ENCODE results near the gene CDK2AP2.

DNA sequence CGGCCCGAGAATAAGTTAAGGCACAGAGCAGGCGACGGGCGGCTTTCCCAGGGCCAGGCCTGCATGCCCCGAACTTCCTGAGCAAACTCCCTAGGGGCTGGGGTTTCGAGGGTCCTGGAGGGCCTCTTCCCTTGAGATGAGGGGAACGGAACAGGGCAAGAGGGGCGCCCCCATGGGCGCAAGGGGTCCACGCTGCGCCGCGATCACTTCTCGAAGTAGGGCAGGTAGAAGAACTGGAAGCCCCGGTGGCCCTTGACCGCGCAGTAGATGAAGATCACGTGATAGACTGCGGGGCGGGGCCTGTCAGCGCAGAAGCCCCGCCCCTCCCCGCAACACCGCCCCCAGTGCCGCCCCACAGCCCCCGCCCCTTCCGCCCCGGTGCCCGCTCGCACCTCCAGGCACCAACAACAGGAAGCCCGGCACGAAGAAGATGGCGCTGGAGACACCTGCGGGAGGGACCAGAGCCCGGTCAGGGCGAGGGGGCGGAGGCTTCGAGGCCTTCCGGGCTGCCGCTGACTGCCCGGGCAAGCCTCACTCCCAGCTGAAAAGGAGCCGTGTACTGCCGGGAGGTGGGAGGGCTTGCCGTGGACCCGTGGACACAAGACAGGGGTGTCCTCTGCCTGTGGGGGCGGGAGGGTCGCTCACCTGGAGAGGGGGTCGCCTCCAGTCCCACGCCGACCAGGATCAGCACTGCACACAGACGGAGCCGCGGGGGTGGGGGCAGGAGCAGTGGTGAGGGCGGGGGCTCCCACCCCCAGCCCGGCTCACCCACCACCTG is 43.4 kb downstream of the CDK2AP2 start:
- TF ChIP-seq, protein P1, sequence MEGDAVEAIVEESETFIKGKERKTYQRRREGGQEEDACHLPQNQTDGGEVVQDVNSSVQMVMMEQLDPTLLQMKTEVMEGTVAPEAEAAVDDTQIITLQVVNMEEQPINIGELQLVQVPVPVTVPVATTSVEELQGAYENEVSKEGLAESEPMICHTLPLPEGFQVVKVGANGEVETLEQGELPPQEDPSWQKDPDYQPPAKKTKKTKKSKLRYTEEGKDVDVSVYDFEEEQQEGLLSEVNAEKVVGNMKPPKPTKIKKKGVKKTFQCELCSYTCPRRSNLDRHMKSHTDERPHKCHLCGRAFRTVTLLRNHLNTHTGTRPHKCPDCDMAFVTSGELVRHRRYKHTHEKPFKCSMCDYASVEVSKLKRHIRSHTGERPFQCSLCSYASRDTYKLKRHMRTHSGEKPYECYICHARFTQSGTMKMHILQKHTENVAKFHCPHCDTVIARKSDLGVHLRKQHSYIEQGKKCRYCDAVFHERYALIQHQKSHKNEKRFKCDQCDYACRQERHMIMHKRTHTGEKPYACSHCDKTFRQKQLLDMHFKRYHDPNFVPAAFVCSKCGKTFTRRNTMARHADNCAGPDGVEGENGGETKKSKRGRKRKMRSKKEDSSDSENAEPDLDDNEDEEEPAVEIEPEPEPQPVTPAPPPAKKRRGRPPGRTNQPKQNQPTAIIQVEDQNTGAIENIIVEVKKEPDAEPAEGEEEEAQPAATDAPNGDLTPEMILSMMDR (IDR thresholded peaks at IDR 0.05) = peak in 1 of 6 experiments; percentile 9
- peak; percentile 72 to 86 for TF ChIP-seq POLR2A (IDR thresholded peaks at IDR 0.05)

Measured in Peyer's patch (tissue), 4 donors.